Upper lobe of left lung (tissue), 4 donors: ENCODE measurements around the gene ANGPTL3.

ENCODE experiments used
- CTCF ChIP-seq, 6 experiments: fragments of 450-650 bp in 4 of 6; fragments of 200-600 bp in 2 of 6; sonication (generic) in 2 of 6; IDR thresholded peaks; one replicate each; pipeline ENCODE4 v1.5.1; 2016 to 2019; ENCODE audit warnings: antibody characterized with exemption in 6 of 6
- EP300 ChIP-seq, 4 donors: sonication (generic); formaldehyde crosslinking; IDR thresholded peaks; one replicate each; pipeline ENCODE4 v1.5.1; 2017; ENCODE audit warnings: antibody characterized with exemption in 4 of 4, control low read depth in 2 of 4
- POLR2AphosphoS5 ChIP-seq, 2 donors: sonication (generic); formaldehyde crosslinking; IDR thresholded peaks; one replicate each; pipeline ENCODE4 v1.5.1; 2017; ENCODE audit warnings: antibody characterized with exemption in 2 of 2

- TF ChIP-seq CTCF (IDR thresholded peaks at IDR 0.05) (no peak), EP300 (IDR thresholded peaks at IDR 0.05) (no peak), POLR2AphosphoS5 (IDR thresholded peaks at IDR 0.05) (no peak)
Measured at GRCh38 chr1:62599044-62599443, 1.7 kb downstream of the ANGPTL3 start.
